ENCODE results near the gene ATP10A. TPM values are rescaled to one million over a fixed set of nuclear protein-coding genes. Genes with fewer than 3 reads are reported as not detected.

The ATP10A gene
- total RNA-seq, 1 experiment from 2014 or later = 3.9 TPM

DNA sequence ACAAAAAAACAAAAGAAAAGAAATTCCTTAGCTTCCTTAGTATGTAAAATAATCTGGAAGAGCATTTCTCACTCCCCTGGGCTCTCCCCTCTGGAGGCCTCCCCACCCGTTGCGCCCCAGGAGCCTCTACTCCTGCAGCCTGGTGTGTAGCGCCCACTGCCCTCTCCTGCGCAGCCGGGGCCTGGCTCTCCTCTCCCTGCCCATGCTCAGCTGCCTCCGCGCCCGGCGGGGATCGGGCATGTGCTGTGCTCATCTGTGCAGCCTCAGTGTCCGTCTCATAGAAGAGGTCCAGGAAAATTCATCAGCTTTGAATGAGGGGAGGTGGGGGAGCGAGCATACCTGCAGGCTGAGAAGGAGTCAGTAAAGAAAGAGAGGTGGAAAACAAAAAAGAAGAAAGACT lies 203.9 kb downstream of the ATP10A start:
- no peak overlapping the region for H3K4ac ChIP-seq (ENCODE audit: low read depth, low read length)
- no peak overlapping the region for H3K9ac ChIP-seq (ENCODE audit: extremely low read depth, insufficient read length, low read length)
- 0 out of 2 replicates have a peak overlapping the region, but pooled peaks have one; percentile 3 for H3K14ac ChIP-seq (ENCODE audit: insufficient read depth, low read length)
- H2BK5ac ChIP-seq (ENCODE audit: insufficient read length, low read length) = no peak overlapping the region
- Mint-ChIP-seq H3K4me1 (peaks cover 54 to 56% of the 10 kb centered on the region in 2 experiments), H3K36me3 (ENCODE audit: insufficient read depth in 1 of 3, low read depth in 3 of 3) (peaks cover 0 to 4% (median 2%) of the 10 kb centered on the region in 3 experiments; a peak in 3 of 7 replicates), H3K4me3 (no peak overlapping the region), H3K27me3 (ENCODE audit: low read depth) (peaks cover 45% of the 10 kb centered on the region), H3K9me3 (peaks cover 2 to 3% of the 10 kb centered on the region in 2 experiments; a peak in 2 of 5 replicates), H3K27ac (no peak overlapping the region)
- WGBS (ENCODE audit: extremely low coverage, insufficient read length, low lambda C conversion rate) = no CpG with 5 or more reads among the region's 12 CpGs
- no peak overlapping the region for H4K5ac ChIP-seq (ENCODE audit: insufficient read length, low read depth, low read length)
- H3K27ac ChIP-seq (ENCODE audit: insufficient read length, low read depth, low read length) = no peak overlapping the region
- H3K9me3 ChIP-seq (ENCODE audit: control insufficient read depth, low read depth, low read length) = no peaks in the 10 kb centered on the region
- no peak overlapping the region for H3K56ac ChIP-seq (ENCODE audit: insufficient read length, low read depth, low read length)
- no peak overlapping the region for H2BK120ac ChIP-seq (ENCODE audit: low read depth, low read length, poor library complexity, severe bottlenecking)
- H3K18ac ChIP-seq (ENCODE audit: insufficient read length, low read depth, low read length) = no peak overlapping the region
- no peak for TF ChIP-seq CTCF (conservative IDR thresholded peaks at IDR 0.05)
- H3T11ph ChIP-seq (ENCODE audit: low read length) = no peak overlapping the region
- no peak overlapping the region for H2BK12ac ChIP-seq (ENCODE audit: insufficient read length, low read depth, low read length)
- no peaks in the 10 kb centered on the region for H3K79me1 ChIP-seq (ENCODE audit: insufficient read depth, low read depth, low read length, poor library complexity, severe bottlenecking)
- no peak for DNase-seq
- no peaks in the 10 kb centered on the region for H4K20me1 ChIP-seq (ENCODE audit: control insufficient read depth, insufficient read depth, insufficient read length)
- no peak overlapping the region for H2BK15ac ChIP-seq (ENCODE audit: low read depth, low read length)
- H2AFZ ChIP-seq (ENCODE audit: low read length) = no peak overlapping the region
- no peak overlapping the region for H4K91ac ChIP-seq (ENCODE audit: insufficient read length, low read depth, low read length)
- H2BK20ac ChIP-seq (ENCODE audit: low read depth, low read length, poor library complexity, severe bottlenecking) = no peak overlapping the region
- H3K23me2 ChIP-seq (ENCODE audit: insufficient read length, low read depth, low read length, poor library complexity, severe bottlenecking) = no peaks in the 10 kb centered on the region
- H3K4me2 ChIP-seq (ENCODE audit: insufficient read depth, insufficient read length, low read length) = no peak overlapping the region
- H3K27me3 ChIP-seq (ENCODE audit: insufficient read depth, low read length) = no peaks in the 10 kb centered on the region; the same call in 1 of the 2 replicates
- no peak overlapping the region for H4K8ac ChIP-seq (replicated peaks; ENCODE audit: insufficient read length, low read depth, low read length)
- H3K4me1 ChIP-seq (ENCODE audit: insufficient read depth, low read length) = peaks cover 16% of the 10 kb centered on the region; the same call in 1 of the 2 replicates
- H2AK5ac ChIP-seq (ENCODE audit: insufficient read length, low read length) = no peak overlapping the region
- H3K79me2 ChIP-seq (ENCODE audit: insufficient read depth, low read length) = no peaks in the 10 kb centered on the region
- no peak overlapping the region for H3K23ac ChIP-seq (ENCODE audit: insufficient read length, low read depth, low read length)
